ENCODE results near the gene AP3S1.

The AP3S1 gene

DNA sequence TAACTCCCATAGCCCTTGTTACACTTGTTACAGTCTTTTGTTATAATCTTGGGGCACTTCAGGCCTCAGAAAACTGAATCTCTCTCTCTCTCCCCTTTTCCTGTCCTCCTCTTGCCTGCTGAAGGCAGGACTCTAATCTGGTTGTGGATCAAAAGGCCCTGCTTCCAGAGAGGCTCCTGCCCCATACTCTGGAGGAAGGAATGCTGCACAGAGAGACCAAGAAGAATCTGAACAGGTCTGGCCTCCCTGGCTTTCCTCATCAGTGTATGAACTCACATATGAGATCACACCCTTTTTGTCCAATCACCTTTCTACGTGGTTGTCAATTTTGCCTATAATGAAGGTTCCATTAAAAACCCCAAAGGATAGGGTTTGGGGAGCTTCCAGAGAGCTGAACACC is 94.3 kb downstream of the AP3S1 start:
- DNase-seq (ENCODE audit: low read depth in 2 of 2, low spot score in 1 of 2), result no peak

DNA sequence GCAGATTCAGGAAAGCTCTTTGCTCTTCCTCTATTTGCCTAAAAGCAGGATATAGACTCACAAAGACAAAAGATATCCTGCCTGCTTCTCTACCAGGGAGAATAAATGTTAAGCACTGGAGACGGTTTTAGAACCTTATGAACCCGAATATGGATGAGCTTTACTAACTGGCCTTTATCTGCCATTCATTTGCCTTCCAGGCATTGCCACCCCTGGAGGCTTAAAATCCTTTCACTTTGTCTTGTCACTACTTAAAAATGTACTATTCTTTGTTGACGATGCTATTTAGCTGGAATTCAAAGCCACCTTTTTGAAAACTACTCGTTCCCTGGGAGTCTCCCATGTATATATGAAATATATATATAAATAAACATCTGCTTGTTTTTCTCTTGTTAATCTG is 97.3 kb downstream of the AP3S1 start:
- DNase-seq (ENCODE audit: low read depth in 2 of 2, low spot score in 1 of 2), result no peak

DNA sequence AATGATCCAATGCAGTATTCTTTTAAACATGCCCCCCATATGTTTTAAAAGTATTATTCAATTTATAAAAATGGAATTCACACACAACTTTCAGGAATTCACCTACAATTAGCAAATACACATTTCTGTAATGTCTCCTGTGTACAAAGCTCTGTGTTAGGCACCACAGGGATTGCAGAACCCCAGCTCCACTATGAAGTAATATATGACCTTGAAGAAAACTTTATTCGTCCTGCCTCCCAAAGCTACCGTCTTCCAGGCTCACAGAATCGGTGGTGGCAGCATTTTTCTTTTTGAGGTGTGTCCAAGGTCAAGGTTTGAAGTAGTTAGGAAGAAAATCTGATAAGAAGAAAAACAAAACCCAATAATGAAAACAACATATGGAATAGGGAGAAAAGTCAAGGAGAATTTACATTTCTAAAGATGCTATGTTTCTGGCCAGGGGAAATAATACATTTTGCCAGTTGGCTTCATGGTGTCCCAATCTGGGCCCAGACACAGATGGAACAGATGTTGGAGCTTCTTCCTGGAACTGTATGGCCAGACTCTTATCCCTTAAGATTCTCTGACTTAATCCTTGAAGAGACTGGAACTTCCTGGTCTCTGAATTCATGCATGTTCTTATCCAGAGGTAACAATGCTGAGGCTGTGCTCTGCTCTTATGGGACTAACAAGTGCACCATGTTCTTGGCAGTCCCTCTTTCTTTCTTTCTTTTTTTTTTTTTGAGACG is 98.5 kb downstream of the AP3S1 start:
- DNase-seq (ENCODE audit: low read depth in 2 of 2, low spot score in 1 of 2), result no peak

DNA sequence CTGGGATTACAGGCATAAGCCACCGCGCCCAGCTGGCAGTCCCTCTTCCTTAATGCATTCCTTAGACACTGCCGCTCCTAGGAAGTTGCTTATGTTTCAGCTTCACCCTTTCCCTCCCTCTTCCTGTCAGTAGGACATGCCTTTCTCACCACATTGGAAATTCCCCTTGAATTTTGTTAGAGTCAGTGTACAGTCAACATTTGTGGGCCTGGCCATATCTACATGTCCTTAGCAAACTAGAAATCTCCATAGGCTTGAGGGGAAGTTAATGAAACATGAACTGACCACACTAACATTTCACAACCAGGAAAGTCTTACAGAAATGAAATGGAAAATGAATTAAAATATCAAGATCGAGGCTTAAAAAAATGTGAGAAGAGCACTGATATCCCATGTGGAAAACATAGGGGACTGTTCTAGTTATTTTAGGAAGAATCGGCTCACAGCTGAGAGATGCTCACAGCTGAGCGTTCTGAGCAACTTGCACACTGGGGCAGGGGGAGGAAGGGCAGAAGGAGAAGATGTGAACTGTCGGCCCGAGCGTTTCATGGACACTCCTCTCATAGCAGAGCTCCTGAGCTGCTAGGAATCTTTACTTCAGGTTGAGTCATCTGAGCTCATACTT is 99.4 kb downstream of the AP3S1 start:
- no peak for DNase-seq (ENCODE audit: low read depth in 2 of 2, low spot score in 1 of 2)

DNA sequence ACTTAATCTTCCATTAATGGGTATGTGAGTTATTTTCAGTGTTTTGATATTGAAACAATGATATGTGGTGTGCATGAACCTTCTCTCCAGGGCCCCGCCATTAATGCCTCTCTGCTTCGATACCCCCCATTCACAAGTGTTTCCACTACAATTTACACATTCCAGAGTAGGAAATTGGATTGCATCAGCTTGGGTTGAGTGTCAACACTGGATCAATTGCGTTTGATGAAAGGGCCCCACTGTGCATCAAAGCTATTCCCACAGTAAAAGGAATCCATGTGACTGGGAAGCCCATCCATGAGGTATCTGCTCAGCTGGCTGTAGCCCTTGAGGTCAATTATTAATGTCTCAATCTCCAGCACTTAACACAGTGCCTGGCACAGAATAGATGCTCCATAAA is 102.8 kb downstream of the AP3S1 start:
- DNase-seq (ENCODE audit: low read depth in 2 of 2, low spot score in 1 of 2), result no peak

DNA sequence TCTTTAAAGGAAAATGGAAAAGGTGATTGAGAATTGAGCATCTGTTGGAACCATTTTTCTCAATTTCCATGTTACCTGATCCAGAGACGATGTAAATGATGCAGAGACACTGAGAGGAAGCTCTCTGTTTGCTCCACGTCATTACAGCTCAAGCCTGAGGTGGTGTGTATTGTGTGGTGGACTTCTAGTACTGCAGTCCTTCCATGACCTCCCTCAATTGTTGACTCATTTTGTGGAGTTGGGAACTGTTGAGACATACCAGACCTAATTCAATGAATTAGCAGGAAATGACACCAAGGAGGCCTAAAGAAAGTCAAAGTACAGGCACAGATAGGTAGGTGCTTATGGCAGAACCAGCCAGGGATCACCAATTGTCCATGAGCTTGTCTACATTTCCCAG is 104.9 kb downstream of the AP3S1 start:
- DNase-seq (ENCODE audit: low read depth in 2 of 2, low spot score in 1 of 2), result no peak

DNA sequence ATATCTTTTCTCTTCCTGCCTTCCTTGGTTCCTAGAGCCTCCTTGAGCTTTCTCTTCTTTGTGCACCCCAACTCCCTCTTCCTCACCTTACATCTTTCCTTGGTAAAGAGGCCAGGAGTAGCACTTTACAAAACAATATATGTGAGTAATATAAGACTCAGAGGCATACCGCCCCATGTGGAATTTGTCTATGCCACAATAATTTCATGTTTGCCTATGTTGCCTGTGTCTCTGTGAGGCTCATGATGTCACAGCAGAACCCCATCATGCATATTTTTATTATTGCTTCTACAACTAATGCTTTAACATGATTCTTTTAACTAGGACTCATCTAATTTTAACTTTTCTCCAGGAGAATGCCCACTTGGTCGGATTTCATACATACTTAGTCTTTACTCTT is 105.5 kb downstream of the AP3S1 start:
- DNase-seq (ENCODE audit: low read depth in 2 of 2, low spot score in 1 of 2), result no peak

DNA sequence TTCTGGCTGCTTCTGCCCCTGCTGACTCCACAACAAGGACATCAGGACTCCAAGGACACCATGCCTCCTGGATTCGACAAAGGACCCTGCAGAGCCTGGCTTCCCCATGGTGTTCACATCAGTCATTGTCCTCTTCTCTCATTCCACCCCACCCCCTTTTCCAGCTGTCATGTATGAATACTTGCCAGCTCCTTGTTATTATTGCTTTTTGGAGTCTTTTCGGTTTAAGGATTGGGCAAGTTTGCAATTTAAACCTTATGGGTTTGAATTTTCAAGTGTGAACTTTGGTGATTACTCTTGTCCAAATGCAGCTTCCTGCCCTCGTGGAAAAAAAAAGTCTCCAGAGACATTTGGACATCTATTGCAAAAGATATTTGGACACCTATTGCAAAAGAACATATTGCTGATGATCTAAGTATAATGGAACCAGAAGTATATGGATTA is 106.4 kb downstream of the AP3S1 start:
- DNase-seq (ENCODE audit: low read depth in 2 of 2, low spot score in 1 of 2), result no peak

DNA sequence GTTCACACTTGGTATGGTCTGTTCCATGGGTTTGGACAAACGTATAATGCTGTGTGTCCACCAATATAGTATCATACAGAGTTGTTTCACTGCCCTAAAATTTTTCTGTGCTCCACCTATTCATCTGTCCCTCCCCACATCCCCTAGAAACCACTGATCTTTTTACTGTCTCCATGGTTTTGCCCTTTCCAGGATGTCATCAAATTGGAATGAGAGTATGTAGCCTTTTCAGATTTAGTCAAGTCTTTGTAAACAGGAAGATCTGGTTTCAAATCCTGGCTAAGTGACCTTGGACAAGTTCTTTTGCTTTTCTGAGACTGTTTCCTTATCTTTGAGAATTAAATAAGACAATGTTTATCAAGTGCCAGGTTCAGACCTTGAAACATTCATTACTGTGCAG is 107.4 kb downstream of the AP3S1 start:
- no peak for DNase-seq (ENCODE audit: low read depth in 2 of 2, low spot score in 1 of 2)

DNA sequence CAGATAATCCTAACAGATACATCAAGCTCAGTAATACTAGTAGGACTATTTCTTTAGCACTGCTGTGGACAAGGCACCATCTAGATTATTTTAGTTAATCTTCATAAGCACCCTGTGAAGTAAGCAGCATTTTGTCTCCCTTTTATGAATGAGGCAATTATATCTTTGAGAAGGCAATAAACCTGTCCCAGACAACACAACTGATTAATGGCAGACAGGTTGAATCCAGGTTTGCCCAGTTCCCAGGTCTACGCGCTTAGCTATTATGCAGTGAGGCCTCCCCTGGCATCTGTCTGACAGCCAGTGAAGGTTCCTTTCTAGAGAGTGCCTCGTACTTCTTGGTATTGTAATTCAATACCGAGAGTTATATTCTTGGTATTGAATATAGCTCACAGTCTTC is 110.9 kb downstream of the AP3S1 start:
- DNase-seq (ENCODE audit: low read depth in 2 of 2, low spot score in 1 of 2), result no peak

DNA sequence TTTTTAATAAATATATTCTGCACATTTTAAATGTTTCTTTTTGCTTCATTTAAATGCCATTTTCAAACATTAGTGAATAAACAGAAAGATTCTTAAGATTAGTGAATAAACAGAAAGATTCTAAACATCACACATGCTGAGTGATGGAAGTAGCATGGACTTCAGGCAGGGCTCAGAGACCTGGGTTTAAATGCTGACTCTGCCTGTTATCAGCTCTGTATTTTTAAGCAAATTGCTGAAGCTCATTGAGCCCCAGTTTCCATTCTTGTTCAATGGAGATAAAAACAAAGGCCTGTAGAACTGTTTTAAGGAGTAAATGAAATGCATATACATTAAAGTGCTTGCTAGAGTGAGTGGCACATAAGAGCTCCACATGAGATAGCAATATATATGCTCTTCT is 112.4 kb downstream of the AP3S1 start:
- no peak for DNase-seq (ENCODE audit: low read depth in 2 of 2, low spot score in 1 of 2)

DNA sequence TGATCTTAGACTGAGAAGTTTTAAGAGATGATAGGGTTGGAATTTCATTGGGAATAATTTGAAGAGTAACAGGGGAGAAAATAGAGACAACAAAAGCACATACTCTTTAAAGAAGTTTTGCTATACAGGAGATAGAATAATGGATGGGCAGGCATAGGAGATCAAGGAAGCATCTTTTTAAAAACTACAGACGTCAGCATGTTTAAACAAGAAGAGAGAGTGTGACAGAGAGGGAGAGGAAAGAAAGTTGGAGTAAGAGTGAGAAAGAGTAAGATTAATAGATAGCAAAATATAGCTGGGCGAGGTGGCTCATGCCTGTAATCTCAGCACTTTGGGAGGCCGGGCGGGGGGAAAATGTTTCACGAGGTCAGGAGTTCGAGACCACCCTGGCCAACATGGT is 115.2 kb downstream of the AP3S1 start:
- no peak for DNase-seq (ENCODE audit: low read depth in 2 of 2, low spot score in 1 of 2)

DNA sequence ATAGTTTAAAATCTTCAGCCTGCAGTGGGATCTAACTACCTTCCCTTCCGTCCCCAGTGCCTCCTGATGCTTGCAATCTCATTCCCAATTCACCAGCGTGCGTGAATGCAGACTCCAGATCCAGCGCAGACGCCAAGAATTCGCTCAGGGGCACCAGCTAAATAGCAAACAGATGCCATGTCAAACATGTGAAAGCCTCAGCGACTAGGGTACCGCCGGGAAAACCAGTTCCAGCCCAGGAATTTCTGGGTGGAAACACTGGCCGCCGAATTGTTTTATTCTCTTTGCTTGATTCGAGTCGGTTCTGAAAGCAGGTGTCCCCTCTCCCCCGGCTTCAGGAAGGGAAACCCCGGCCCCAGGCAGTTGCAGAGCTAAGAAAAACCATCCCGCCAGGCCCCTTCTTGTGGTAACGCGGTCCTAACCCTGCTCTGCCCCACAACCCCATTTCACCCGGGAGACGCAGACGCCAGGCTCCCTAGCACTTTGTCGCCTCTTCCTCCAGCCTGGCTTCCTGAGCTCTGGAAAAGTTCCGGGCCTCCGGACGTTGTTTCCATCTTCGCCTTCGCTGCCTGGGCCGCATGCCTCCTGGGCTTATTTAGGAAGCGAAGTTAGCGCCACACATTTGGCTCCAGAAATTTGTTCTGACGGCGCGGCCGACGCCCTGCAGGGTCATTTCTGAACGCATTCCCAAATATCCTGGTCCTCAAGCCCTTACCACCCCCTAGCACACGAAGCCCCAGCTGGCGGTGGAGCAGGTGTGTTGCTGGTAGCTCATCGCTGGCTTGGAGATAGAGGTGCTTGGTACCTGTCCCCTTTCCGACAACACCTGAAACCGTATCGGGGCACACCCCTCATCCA is 119.9 kb downstream of the AP3S1 start:
- no peak for DNase-seq (ENCODE audit: low read depth in 2 of 2, low spot score in 1 of 2)

DNA sequence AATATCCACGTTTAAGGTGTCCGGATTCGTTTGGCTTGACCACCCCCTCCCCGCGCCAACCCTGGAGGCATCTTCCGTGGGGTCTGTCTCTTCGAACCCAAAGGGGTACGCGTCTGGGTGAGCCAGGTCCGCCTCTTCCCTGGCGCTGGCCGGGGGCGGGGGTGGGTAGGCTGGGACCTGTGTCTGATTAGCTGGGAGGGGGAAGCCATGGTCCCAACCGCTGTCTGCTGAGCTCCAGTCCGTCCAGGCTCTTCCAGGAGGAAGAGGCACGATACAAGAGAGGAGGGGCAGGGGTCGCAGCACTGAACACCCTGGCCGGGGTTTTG is 120.5 kb downstream of the AP3S1 start, which contains the start of gene LVRN:
LVRN (plus strand) TSS at position 237 of the 326 bp plus-strand sequence. CDS start 143 bp downstream, outside the sequence.
- DNase-seq (ENCODE audit: low read depth in 2 of 2, low spot score in 1 of 2), result no peak

DNA sequence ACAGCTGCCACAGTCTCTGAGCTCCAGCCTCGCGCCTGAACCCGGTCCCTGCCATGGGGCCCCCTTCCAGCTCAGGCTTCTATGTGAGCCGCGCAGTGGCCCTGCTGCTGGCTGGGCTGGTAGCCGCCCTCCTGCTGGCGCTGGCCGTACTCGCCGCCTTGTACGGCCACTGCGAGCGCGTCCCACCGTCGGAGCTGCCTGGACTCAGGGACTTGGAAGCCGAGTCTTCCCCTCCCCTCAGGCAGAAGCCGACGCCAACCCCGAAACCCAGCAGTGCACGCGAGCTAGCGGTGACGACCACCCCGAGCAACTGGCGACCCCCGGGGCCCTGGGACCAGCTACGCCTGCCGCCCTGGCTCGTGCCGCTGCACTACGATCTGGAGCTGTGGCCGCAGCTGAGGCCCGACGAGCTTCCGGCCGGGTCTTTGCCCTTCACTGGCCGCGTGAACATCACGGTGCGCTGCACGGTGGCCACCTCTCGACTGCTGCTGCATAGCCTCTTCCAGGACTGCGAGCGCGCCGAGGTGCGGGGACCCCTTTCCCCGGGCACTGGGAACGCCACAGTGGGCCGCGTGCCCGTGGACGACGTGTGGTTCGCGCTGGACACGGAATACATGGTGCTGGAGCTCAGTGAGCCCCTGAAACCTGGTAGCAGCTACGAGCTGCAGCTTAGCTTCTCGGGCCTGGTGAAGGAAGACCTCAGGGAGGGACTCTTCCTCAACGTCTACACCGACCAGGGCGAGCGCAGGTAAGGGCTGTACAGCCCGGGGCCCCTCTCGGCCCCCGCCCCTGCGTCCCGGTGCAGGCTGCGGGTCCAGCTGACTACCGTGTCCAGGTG is 121.0 kb downstream of the AP3S1 start:
- no peak for DNase-seq (ENCODE audit: low read depth in 2 of 2, low spot score in 1 of 2)

DNA sequence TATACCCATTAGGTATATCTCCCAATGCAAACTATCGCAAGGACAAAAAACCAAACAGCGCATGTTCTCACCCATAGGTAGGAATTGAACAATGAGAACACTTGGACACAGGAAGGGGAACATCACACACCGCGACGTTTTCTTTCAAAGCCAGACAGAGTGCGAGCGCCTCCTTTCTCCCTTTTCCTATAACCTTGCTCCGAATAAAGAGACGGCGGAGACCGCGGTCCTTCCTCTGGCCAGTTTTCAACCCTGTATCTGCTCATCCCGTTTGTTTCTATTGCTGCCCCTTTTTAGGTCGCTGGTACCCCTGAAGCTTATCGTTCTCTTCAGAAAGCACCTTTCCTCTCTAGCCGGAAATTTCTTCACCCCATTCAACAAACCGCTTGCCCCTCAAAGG is 121.8 kb downstream of the AP3S1 start:
- DNase-seq (ENCODE audit: low read depth in 2 of 2, low spot score in 1 of 2), result no peak
